Epidermal melanocyte (primary cell): Measurements from ENCODE around the gene TAF6L.
A peak's percentile ranks its signal among the peaks of the same experiment; 100 is the strongest.
"Not testable (repeated sequence)": the region's sequence is repeated elsewhere in the genome, so short reads cannot be mapped to it uniquely, and the experiment has no call there.

Source experiments
- DNase-seq: peaks from one replicate; pipeline ENCODE4 v3.0.0; 2011; ENCODE audit warnings: low spot score; ENCODE audit not compliant: insufficient read length

The TAF6L gene

GRCh38 chr11:62805076-62805892 is 34.1 kb downstream of the TAF6L start, which contains the start of gene NXF1:
Gene NXF1 (minus strand): TSS chr11:62805440. CDS start chr11:62805356, 84 bp downstream.
- peak; percentile 91 for DNase-seq

GRCh38 chr11:62805961-62806441 is 34.8 kb downstream of the TAF6L start:
- DNase-seq = no peak

DNA sequence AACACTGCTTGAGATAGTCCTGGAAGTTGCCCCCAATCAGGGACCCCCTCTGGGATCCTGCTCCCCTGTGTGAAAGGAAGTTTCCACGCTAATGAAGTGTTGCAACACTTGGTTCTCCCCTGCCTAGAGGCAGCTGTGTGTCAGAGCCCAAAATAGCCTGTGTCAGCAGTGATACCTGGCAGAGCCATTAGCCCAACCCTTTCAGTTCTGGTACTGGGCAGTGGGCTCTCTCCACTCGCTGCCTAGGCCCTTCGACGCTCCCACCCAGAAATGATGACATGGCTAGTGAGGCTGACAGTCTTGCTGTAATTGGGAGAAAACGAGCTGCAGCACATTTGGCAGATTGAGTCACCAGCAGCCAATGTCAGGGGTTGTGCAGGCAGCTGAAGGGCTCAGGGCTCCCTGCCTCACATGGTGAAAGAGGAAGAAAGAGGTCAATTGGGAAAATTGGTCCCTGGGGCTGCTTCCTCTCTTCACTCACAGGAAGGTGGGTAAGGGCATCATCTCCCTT is 35.5 kb downstream of the TAF6L start:
- no peak for DNase-seq

DNA sequence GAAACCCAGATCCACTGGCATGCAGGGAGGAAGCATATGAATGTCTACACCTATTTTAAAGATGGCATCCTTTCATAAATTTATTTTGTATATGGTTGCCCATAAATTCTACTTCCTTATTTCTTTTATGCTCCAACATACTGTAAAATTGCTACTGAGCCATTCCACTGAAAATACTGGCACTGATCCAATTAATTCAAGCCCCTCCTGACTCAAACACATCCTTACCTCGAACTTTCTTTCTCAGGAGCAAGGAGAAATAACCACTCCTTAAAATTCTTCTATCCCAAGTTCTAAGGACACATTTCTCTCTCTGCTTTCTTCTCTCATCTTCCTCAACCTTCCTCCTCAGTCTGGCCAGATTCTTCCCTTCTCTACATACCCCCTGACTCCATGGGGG is 39.6 kb downstream of the TAF6L start:
- no peak for DNase-seq

DNA sequence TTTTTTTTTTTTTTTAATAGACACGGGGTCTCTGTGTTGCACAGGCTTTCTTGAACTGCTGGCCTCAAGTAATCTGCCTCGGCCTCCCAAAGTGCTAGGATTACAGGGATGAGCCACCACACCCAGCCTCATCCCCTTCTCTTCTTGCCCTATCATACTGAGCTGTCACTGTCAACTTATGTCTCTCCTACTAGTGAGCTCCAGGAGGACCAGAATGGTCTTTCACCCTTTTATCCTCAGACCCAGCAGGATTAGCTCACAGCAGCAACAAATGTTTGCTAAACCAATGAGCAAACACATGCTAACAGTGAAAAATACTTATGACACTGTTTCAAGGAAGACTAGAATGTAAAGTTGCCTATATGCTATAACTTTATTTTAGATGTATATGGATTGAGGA is 40.5 kb downstream of the TAF6L start:
- no peak for DNase-seq

- DNase-seq = no peak
These were observed 45.4 kb downstream of the TAF6L start for GRCh38 chr11:62816557-62816956.

- no peak for DNase-seq
These were observed 45.9 kb downstream of the TAF6L start for GRCh38 chr11:62817129-62817528.

DNA sequence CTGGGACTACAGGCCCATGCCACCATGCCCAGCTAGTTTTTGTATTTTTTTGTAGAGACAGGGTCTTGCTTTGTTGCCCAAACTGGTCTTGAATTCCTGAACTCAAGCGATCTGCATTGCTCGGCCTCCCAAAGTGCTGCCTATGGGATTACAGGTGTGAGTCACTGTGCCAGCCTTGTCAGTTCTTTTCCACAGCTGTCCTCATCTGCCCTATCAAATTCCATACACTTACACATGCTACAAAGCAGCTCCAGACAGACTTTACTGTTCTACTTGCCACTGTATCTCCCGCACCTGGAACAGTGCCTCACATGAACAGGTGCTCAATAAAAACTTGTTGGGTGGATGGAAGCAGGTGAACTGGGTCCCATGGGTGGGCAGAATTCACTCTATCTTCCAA is 52.5 kb downstream of the TAF6L start:
- DNase-seq = no peak

- not testable (repeated sequence) for DNase-seq
These were observed 56.9 kb downstream of the TAF6L start for GRCh38 chr11:62828130-62828529.

DNA sequence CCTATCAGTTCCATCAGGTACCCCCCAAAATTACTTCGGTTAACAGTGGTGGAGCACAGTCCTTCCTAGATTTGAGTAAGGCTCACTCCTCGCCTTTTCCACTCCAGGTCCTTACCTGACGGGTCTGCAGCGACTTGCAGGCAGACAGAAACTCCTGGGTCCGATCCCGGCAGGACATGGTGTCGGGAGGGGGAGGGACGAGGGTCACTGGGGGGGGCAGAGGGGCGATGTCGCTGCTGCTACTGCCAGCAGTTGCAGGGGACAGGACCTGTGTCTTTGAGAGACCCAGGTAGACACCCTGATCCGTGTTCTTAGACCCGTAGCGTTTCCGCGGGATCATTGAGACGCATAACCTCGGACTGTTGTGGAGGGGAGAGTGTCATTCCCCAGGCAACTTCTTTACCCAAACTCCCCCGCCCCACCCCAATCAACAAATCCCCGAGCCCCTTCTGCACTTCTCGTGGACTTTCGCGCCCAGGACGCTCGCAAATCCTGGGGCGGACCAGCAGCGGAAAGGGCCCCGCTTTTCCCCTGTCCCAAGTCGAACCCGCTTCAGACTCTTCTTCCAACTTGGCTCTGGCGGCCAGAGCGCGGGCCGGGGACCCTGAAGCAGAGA is 59.8 kb downstream of the TAF6L start:
- DNase-seq = no peak

- peak; percentile 94 for DNase-seq
These were observed 60.5 kb downstream of the TAF6L start, which contains the start of gene STX5 for GRCh38 chr11:62831520-62832335. Gene STX5 (minus strand): TSS chr11:62832051. CDS start chr11:62831243, 808 bp downstream.

DNA sequence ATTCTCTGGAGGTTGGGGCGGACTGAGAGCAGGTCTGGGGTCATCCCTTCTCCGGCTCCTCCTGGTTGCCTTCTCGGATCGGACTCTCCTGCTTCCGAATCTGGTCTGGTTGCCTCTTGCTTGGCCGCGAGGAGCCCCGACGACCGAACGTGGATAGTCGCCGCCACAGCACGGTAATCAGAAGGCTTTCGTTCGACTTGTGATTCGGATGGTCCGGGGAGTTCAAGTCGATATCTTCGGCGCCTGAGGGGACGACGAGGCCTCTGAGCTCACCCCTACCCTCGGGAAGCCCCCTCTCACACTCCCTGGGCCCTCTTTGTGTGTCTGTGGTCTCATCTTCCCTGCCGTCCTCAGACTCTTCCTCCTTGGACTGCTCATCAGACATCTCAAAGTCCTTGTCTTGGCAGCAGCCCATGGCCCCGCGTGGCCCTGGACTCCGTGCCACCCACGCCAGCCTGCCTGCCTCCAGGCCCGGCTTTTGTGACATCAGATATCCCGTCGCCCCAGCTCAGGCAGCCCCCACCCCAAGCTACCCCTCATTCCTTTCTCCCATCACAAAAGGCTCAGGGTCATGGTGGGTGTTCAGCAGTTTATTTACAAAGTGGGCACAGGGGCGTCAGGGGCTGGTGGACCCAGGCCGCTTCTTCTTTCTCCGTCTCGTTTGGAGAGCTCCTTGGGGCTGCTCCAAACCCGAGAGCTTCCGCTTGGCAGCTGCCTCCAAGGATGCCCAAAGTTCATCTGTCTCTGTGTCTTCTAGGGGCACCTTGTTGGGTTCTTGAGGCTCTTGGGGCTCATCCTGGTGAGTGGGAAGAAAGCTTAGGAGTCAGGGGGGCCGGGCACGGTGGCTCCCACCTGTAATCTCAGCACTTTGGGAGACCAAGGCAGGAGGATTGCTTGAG is 61.4 kb downstream of the TAF6L start, which contains the start of gene TEX54:
Gene TEX54 (minus strand): TSS at position 506 of the 899 bp plus-strand sequence.
- DNase-seq = no peak

GRCh38 chr11:62835336-62835735 is 64.1 kb downstream of the TAF6L start:
- no peak for DNase-seq
